ENCODE data around the gene BIRC6. TPM values are rescaled to one million over a fixed set of nuclear protein-coding genes. Genes with fewer than 3 reads are reported as not detected.

The BIRC6 gene
- total RNA-seq, 1 donor from 2014 or later: 88.3 TPM

- TF ChIP-seq, protein P1, sequence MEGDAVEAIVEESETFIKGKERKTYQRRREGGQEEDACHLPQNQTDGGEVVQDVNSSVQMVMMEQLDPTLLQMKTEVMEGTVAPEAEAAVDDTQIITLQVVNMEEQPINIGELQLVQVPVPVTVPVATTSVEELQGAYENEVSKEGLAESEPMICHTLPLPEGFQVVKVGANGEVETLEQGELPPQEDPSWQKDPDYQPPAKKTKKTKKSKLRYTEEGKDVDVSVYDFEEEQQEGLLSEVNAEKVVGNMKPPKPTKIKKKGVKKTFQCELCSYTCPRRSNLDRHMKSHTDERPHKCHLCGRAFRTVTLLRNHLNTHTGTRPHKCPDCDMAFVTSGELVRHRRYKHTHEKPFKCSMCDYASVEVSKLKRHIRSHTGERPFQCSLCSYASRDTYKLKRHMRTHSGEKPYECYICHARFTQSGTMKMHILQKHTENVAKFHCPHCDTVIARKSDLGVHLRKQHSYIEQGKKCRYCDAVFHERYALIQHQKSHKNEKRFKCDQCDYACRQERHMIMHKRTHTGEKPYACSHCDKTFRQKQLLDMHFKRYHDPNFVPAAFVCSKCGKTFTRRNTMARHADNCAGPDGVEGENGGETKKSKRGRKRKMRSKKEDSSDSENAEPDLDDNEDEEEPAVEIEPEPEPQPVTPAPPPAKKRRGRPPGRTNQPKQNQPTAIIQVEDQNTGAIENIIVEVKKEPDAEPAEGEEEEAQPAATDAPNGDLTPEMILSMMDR (IDR thresholded peaks at IDR 0.05): no peak
- Histone ChIP-seq H3K36me3 (peaks cover 85% of the 10 kb centered on the region), H3K27me3 (ENCODE audit: low read depth) (no peaks in the 10 kb centered on the region), H3K9me3 (no peaks in the 10 kb centered on the region), H3K4me3 (no peak overlapping the region), H3K4me1 (no peaks in the 10 kb centered on the region), H3K27ac (no peak overlapping the region)
- DNase-seq (no peak), ATAC-seq (no peak)
- intact Hi-C loops (cut with DNase I): no loop called here
These were observed 115.8 kb downstream of the BIRC6 start for GRCh38 chr2:32472605-32473004.

DNA sequence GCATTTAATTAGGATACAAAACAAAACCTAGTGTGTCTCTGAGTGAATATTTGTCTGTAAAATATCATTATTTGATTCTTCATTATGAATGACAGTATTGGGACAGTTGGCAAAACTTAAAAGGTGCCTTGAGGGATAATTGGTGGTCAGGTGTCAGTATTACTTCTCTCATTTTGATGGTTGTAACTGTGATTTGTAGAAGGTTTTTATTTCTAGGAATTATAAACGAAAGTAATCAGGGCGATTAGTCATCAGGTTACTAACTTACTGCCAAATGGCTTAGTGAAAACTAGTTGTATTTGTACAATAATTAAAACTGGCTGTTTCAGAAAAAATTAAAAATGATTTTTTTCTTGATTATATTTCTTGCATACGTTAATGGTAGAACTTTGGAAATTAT lies 117.6 kb downstream of the BIRC6 start:
- intact Hi-C loops (cut with DNase I): no loop called here
- peaks cover 85% of the 10 kb centered on the region for H3K36me3 ChIP-seq
- H3K4me3 ChIP-seq: no peak overlapping the region
- DNase-seq (no peak), ATAC-seq (no peak)
- H3K27ac ChIP-seq: no peak overlapping the region
- no peaks in the 10 kb centered on the region for H3K27me3 ChIP-seq (ENCODE audit: low read depth)
- no peaks in the 10 kb centered on the region for H3K4me1 ChIP-seq
- no peaks in the 10 kb centered on the region for H3K9me3 ChIP-seq
- TF ChIP-seq, protein P1 (IDR thresholded peaks at IDR 0.05): no peak

DNA sequence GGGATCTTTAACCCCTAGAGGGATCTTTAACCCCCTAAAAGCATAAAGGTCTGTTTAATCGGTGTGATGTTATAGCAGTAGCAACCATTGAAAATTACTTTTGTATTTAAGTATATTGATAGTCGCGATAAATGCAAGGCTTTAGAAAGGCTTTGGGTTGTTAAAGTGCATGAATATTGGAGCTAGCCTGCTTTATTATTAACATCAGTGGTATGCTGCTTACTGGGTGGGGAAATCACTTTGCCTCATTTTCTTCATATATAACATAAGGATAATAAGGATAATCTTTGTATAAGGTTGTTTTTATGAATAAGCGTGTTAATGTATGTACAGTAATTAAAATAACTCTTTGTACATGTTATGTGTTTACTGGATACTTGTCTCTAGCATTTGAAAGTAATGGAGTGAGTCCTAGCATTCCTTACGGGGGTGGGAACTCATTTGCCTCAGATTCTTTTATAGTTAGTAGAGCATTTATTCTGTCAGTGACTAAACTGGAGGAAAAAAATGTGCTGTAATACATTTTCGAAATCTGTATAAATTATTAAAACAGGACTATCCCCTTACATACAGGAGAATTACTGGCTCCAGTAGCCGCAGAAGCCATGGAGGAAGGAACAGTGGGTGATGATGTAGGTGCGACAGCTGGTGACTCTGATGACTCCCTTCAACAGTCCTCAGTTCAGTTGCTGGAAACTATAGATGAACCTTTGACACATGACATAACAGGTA lies 122.2 kb downstream of the BIRC6 start:
- TF ChIP-seq, protein P1 (IDR thresholded peaks at IDR 0.05): no peak

GRCh38 chr2:32479993-32480392 lies 123.2 kb downstream of the BIRC6 start:
- TF ChIP-seq, protein P1 (IDR thresholded peaks at IDR 0.05): no peak
- ATAC-seq (no peak), DNase-seq (no peak)
- Histone ChIP-seq H3K36me3 (peaks cover 91% of the 10 kb centered on the region), H3K4me1 (no peaks in the 10 kb centered on the region), H3K9me3 (no peaks in the 10 kb centered on the region), H3K27me3 (ENCODE audit: low read depth) (no peaks in the 10 kb centered on the region), H3K27ac (no peak overlapping the region), H3K4me3 (no peak overlapping the region)
- intact Hi-C loops (cut with DNase I): no loop called here

More for the DNA sequence above, 122.2 kb downstream of the BIRC6 start:
- Histone ChIP-seq H3K36me3 (peaks cover 91% of the 10 kb centered on the region), H3K9me3 (no peaks in the 10 kb centered on the region), H3K27me3 (ENCODE audit: low read depth) (no peaks in the 10 kb centered on the region), H3K4me3 (no peak overlapping the region), H3K4me1 (no peaks in the 10 kb centered on the region), H3K27ac (no peak overlapping the region)
- no peak for DNase-seq
- intact Hi-C loops (cut with DNase I): no loop called here
- ATAC-seq: peak in 1 of 2 donors; percentile 69

DNA sequence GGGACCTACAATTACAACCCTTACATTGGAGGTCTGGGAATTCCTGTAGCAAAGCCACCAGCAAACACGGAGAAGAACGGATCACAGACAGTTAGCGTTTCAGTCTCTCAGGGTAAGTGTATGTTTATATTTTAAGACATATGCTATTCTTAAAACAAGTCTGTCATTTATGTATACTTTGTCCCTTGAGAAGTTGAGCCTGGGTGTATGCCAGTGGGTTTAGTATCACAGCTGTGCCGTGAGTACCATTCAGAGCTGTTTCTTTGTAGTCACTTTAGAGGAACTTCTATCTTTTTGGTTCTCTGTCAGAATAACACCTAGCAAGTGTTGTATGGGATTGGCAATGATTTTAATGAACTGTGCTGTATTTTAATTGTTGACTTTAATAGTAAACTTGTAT lies 125.6 kb downstream of the BIRC6 start:
- Histone ChIP-seq H3K27ac (no peak overlapping the region), H3K4me1 (no peaks in the 10 kb centered on the region), H3K4me3 (no peak overlapping the region), H3K27me3 (ENCODE audit: low read depth) (no peaks in the 10 kb centered on the region), H3K36me3 (peaks cover 97% of the 10 kb centered on the region), H3K9me3 (no peaks in the 10 kb centered on the region)
- DNase-seq: no peak
- ATAC-seq: no peak
- TF ChIP-seq, protein P1 (IDR thresholded peaks at IDR 0.05): no peak
- intact Hi-C loops (cut with DNase I): no loop called here

Data from lower lobe of right lung (tissue), 2 donors.